Sigmoid colon (tissue), 7 donors: ENCODE results near the gene GGA1. TPM values are rescaled to one million over a fixed set of nuclear protein-coding genes. Genes with fewer than 3 reads are reported as not detected.
"Not testable (repeated sequence)": the region's sequence is repeated elsewhere in the genome, so short reads cannot be mapped to it uniquely, and the experiment has no call there.

ENCODE experiments used
- DNase-seq: peaks from one replicate; pipeline ENCODE4 v3.0.0-alpha.2; 2019
- H3K27ac ChIP-seq, 4 donors: fragments of 200-600 bp; sonication (generic); one replicate each; pipeline ENCODE4 v1.5.1; 2016 to 2019; ENCODE audit warnings: mild to moderate bottlenecking in 1 of 4
- H3K27me3 ChIP-seq, 3 donors: fragments of 200-600 bp; sonication (generic); one replicate each; pipeline ENCODE4 v1.5.1; 2019; ENCODE audit warnings: mild to moderate bottlenecking in 1 of 3
- H3K36me3 ChIP-seq, 4 donors: fragments of 200-600 bp; sonication (generic); one replicate each; pipeline ENCODE4 v1.5.1; 2016 to 2019
- H3K4me1 ChIP-seq, 4 donors: fragments of 200-600 bp; sonication (generic); one replicate each; pipeline ENCODE4 v1.5.1; 2017 to 2019
- H3K4me3 ChIP-seq, 4 donors: fragments of 200-600 bp; sonication (generic); one replicate each; pipeline ENCODE4 v1.5.1; 2017 to 2019; ENCODE audit warnings: mild to moderate bottlenecking in 2 of 4, moderate library complexity in 1 of 4
- H3K9me3 ChIP-seq, 4 donors: fragments of 200-600 bp in 3 of 4; sonication (generic) in 3 of 4; one replicate each; pipeline versions ENCODE4 v1.5.1 to v1.6.1; 2013 to 2019
- EP300 ChIP-seq, 4 donors: sonication (generic); formaldehyde crosslinking; IDR thresholded peaks; one replicate each; pipeline ENCODE4 v1.6.1; 2017; ENCODE audit warnings: antibody characterized with exemption in 4 of 4
- POLR2A ChIP-seq, 2 donors: fragments of 450-650 bp; IDR thresholded peaks; one replicate each; pipeline ENCODE4 v1.6.1; 2016; ENCODE audit warnings: antibody characterized with exemption in 2 of 2, mild to moderate bottlenecking in 2 of 2, moderate library complexity in 2 of 2
- POLR2AphosphoS5 ChIP-seq, 4 donors: sonication (generic); formaldehyde crosslinking; IDR thresholded peaks; one replicate each; pipeline ENCODE4 v1.6.1; 2017; ENCODE audit warnings: antibody characterized with exemption in 4 of 4
- WGBS, 2 donors: extraction: QIAGEN DNeasy Blood & Tissue Kit; methylation state at CpG; one replicate each; pipeline ENCODE4 v1.1.7; 2013; 5-methylcytosine and 5-hydroxymethylcytosine counted together
- intact Hi-C: fragments of 100-400 bp; cut with DNase I; formaldehyde crosslinking; loops from one replicate; pipeline ENCODE4 v1.15.1; 2023
- polyA plus RNA-seq, 3 donors: library from polyadenylated mRNA; stranded (reverse); fragments of 200-250 nt; gene quantifications; one replicate each; pipeline ENCODE4 v1.2.3, GENCODE V29; 2013
- total RNA-seq, 4 donors: library from RNA; depleted of rRNA; stranded (reverse); fragments of >200 nt; gene quantifications; one replicate each; pipeline ENCODE4 v1.1.0, GENCODE V29; 2016
- TF ChIP-seq, protein P1 (sequence below), 4 experiments: fragments of 450-650 bp in 3 of 4; fragments of 200-600 bp in 1 of 4; IDR thresholded peaks; one replicate each; pipeline ENCODE4 v1.5.1; 2016 to 2019; ENCODE audit warnings: antibody characterized with exemption in 4 of 4, mild to moderate bottlenecking in 3 of 4, moderate library complexity in 2 of 4
- donor health status: healthy with polysubstance abuse.
- donor health status: Bipolar disorder and iron deficiency.
- donor health status: healthy.

Gene GGA1
- total and polyA plus RNA-seq, 7 donors, result 25.2 to 77.4 (median 41.3) TPM

DNA sequence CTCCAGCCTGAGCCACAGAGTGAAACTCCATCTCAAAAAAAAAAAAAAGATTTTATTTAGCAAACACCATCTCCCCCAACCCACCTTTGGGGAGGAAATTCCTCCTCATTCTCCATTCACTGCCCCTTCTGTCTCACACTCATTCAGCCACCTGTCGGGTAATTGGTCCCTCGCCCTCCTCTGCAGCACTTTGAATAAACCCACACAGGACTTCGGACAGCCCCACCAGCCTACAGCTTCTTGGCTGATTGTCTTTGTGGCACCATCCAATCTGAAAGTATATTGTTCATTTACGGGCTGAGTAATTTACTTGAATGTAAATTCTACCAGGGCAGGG, 7.5 kb upstream of the GGA1 start:
- TF ChIP-seq POLR2A (IDR thresholded peaks at IDR 0.05) (no peak), EP300 (IDR thresholded peaks at IDR 0.05) (no peak), POLR2AphosphoS5 (IDR thresholded peaks at IDR 0.05) (no peak)
- TF ChIP-seq, protein P1, sequence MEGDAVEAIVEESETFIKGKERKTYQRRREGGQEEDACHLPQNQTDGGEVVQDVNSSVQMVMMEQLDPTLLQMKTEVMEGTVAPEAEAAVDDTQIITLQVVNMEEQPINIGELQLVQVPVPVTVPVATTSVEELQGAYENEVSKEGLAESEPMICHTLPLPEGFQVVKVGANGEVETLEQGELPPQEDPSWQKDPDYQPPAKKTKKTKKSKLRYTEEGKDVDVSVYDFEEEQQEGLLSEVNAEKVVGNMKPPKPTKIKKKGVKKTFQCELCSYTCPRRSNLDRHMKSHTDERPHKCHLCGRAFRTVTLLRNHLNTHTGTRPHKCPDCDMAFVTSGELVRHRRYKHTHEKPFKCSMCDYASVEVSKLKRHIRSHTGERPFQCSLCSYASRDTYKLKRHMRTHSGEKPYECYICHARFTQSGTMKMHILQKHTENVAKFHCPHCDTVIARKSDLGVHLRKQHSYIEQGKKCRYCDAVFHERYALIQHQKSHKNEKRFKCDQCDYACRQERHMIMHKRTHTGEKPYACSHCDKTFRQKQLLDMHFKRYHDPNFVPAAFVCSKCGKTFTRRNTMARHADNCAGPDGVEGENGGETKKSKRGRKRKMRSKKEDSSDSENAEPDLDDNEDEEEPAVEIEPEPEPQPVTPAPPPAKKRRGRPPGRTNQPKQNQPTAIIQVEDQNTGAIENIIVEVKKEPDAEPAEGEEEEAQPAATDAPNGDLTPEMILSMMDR (IDR thresholded peaks at IDR 0.05), result no peak
- WGBS, 2 donors, result 8 to 45% methylated on average over 4 of the region's 4 CpGs
- no peak for DNase-seq
- H3K27ac ChIP-seq, result no peak overlapping the region
- no peaks in the 10 kb centered on the region for H3K36me3 ChIP-seq
- H3K27me3 ChIP-seq, result peaks cover 0 to 24% (median 0%) of the 10 kb centered on the region in 3 donors
- intact Hi-C loops, result no loop called here
- no peak overlapping the region for H3K4me3 ChIP-seq
- H3K4me1 ChIP-seq, result no peaks in the 10 kb centered on the region
- H3K9me3 ChIP-seq, result no peaks in the 10 kb centered on the region

DNA sequence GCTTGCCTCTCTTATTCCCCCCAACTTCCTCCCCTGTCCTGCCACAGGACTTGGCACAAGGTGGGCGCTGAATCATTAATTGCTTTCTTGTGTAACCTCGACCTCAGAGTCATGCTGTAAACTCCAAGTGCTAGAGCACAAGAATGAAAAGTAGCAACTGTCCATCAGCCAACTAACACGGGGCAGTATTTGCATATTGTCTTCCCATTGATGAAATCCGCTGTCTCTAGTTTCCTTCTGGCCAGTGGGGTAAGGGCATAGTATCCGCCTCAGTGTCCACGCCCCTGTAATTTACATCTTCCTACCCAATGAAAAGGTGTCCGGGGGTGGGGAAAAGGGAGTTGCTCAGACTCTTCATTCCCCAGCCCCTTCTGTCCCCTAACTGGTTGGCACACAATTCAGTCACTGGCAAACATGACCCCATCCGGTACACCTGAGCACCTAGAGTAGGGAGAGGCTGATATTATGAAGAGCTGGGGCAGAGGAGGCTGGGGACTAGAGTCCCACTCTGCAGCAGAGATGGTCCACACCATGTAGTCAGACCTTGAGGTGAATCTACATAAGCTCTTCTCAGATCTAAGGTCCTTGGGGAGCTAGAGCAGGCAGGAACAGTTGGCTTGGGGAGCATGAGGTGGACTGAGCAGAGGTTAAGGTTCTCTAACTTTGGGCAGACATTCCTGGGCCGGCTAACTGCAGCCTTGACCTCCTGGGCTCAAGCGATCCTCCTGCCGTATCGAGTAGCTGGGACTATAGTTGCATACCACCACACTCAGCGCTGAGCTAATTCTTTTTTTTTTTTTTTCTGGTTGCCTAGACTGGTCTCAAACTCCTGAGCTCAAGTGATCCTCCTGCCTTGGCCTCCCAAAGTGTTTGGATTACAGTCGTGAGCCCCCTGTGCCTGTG, 6.8 kb upstream of the GGA1 start:
- Histone ChIP-seq H3K27me3 (peaks cover 0 to 26% (median 0%) of the 10 kb centered on the region in 3 donors), H3K27ac (no peak overlapping the region), H3K9me3 (no peaks in the 10 kb centered on the region), H3K36me3 (no peaks in the 10 kb centered on the region), H3K4me1 (peaks cover 0 to 1% (median under 1%) of the 10 kb centered on the region in 4 donors), H3K4me3 (no peak overlapping the region)
- 38 to 52% methylated on average over 14 of the region's 14 CpGs for WGBS, 2 donors
- no peak for DNase-seq
- intact Hi-C loops, result no loop called here
- TF ChIP-seq, protein P1 (IDR thresholded peaks at IDR 0.05), result no peak
- no peak for TF ChIP-seq POLR2AphosphoS5 (IDR thresholded peaks at IDR 0.05)
- TF ChIP-seq EP300 (IDR thresholded peaks at IDR 0.05), result no peak
- TF ChIP-seq POLR2A (IDR thresholded peaks at IDR 0.05), result no peak

DNA sequence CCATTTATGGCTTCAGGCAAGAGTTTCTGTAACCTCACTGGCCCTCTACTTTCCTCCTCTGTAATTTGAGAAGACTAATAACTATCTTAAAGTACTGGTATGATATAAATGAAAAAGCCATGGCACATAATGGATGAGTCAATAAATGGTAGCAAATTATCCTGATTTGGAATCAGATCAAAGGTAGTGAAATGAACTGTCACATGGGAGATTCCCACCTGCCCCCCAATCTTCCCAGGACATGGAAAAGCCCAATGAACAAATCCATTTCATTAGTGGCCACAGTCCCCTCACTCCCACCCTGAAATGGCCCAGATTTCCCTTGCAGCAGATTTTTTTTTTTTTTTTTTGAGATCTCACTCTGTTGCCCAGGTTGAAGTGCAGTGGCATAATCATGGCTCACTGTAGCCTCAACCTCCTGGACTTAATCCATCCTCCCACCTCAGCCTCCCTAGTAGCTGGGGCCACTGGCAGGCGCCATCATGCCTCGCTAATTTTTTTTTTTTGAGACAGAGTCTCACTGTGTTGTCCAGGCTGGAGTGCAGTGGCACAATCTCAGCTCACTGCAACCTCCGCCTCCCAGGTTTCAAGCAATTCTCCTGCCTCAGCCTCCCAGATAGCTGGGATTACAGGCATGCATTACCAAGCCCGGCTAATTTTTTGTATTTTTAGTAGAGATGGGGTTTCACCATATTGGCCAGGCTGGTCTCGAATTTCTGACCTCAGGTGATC, 5.9 kb upstream of the GGA1 start:
- H3K4me3 ChIP-seq, H3K9me3 ChIP-seq, H3K36me3 ChIP-seq, intact Hi-C loops, DNase-seq, H3K27ac ChIP-seq: not testable (repeated sequence)
- Histone ChIP-seq H3K27me3 (peaks cover 0 to 26% (median 0%) of the 10 kb centered on the region in 3 donors), H3K4me1 (peaks cover 0 to 10% (median 9%) of the 10 kb centered on the region in 4 donors)
- WGBS, 2 donors, result 83 to 94% methylated on average over 5 of the region's 5 CpGs

- Histone ChIP-seq H3K9me3 (no peaks in the 10 kb centered on the region), H3K36me3 (no peaks in the 10 kb centered on the region), H3K4me3 (no peak overlapping the region), H3K27ac (no peak overlapping the region), H3K4me1 (peaks cover 0 to 16% (median 14%) of the 10 kb centered on the region in 4 donors), H3K27me3 (peaks cover 0 to 26% (median 0%) of the 10 kb centered on the region in 3 donors)
- intact Hi-C loops, result no loop called here
- WGBS, 2 donors, result 91 to 95% methylated on average over 6 of the region's 6 CpGs
- no peak for DNase-seq
- TF ChIP-seq EP300 (IDR thresholded peaks at IDR 0.05) (no peak), POLR2AphosphoS5 (IDR thresholded peaks at IDR 0.05) (no peak), POLR2A (IDR thresholded peaks at IDR 0.05) (no peak)
- TF ChIP-seq, protein P1 (IDR thresholded peaks at IDR 0.05), result no peak
Measured at GRCh38 chr22:37604074-37604473, 4.6 kb upstream of the GGA1 start.

DNA sequence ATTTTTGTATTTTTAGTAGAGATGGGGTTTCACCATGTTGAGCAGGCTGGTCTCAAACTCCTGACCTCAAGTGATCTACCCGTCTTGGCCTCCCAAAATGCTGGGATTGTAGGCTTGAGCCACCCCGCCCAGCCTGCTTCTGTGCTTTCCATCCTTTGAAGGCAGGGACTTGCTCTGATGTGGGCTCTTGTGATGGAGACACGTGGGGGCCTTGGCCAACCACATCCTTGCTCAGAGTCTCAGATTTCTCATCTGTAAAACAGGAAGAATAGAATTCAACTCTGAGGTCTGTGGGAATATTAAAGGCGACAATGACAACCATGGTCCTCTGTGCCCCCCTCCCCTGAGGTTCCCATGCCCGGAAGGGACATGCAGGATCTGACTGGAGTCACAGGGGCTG, 3.8 kb upstream of the GGA1 start:
- no peak for DNase-seq
- Histone ChIP-seq H3K9me3 (no peaks in the 10 kb centered on the region), H3K4me3 (no peak overlapping the region), H3K4me1 (peaks cover 0 to 23% (median 21%) of the 10 kb centered on the region in 4 donors), H3K27ac (no peak overlapping the region), H3K36me3 (no peaks in the 10 kb centered on the region), H3K27me3 (peaks cover 0 to 26% (median 0%) of the 10 kb centered on the region in 3 donors)
- WGBS, 2 donors, result 54 to 72% methylated on average over 5 of the region's 5 CpGs
- intact Hi-C loops, result no loop called here
- no peak for TF ChIP-seq POLR2A (IDR thresholded peaks at IDR 0.05)
- TF ChIP-seq POLR2AphosphoS5 (IDR thresholded peaks at IDR 0.05), result no peak
- no peak for TF ChIP-seq EP300 (IDR thresholded peaks at IDR 0.05)
- TF ChIP-seq, protein P1 (IDR thresholded peaks at IDR 0.05), result no peak
